Liver (tissue), 9 donors: Measurements from ENCODE around the gene EPS8. TPM values are rescaled to one million over a fixed set of nuclear protein-coding genes. Genes with fewer than 3 reads are reported as not detected.

Experiments used
- DNase-seq: peaks from one replicate; pipeline ENCODE4 v3.0.0-alpha.2; 2017; ENCODE audit warnings: low spot score
- H3K27ac ChIP-seq, 2 donors: one replicate each; pipeline ENCODE4 v1.7.0; 2013; ENCODE audit warnings: inconsistent platforms in 2 of 2, low read length in 2 of 2, control low read depth in 1 of 2, low read depth in 1 of 2, mild to moderate bottlenecking in 1 of 2
- H3K27me3 ChIP-seq, 4 donors: one replicate each; pipeline versions ENCODE4 v1.6.1 to v1.7.0; 2013; ENCODE audit warnings: low read length in 3 of 4, inconsistent platforms in 1 of 4, mild to moderate bottlenecking in 1 of 4, moderate library complexity in 1 of 4; ENCODE audit not compliant: control insufficient read depth in 4 of 4, insufficient read depth in 4 of 4
- H3K36me3 ChIP-seq, 4 donors: one replicate each; pipeline versions ENCODE4 v1.6.1 to v1.7.0; 2013; ENCODE audit warnings: low read length in 3 of 4, mild to moderate bottlenecking in 3 of 4, low read depth in 1 of 4, moderate library complexity in 1 of 4; ENCODE audit not compliant: control insufficient read depth in 4 of 4, insufficient read depth in 3 of 4
- H3K4me1 ChIP-seq, 4 donors: one replicate each; pipeline versions ENCODE4 v1.6.1 to v1.7.0; 2013; ENCODE audit warnings: low read length in 3 of 4, mild to moderate bottlenecking in 3 of 4, moderate library complexity in 1 of 4; ENCODE audit not compliant: control insufficient read depth in 4 of 4, insufficient read depth in 4 of 4
- H3K4me3 ChIP-seq, 3 donors: one replicate each; pipeline versions ENCODE4 v1.6.1 to v1.7.0; 2013; ENCODE audit warnings: low read length in 3 of 3, control low read depth in 1 of 3, low read depth in 1 of 3, mild to moderate bottlenecking in 1 of 3
- H3K9ac ChIP-seq, 2 donors: one replicate each; pipeline ENCODE4 v1.7.0; 2013; ENCODE audit warnings: low read length in 2 of 2, mild to moderate bottlenecking in 2 of 2, moderate library complexity in 2 of 2, control low read depth in 1 of 2, low read depth in 1 of 2
- H3K9me3 ChIP-seq, 4 donors: one replicate each; pipeline versions ENCODE4 v1.6.1 to v1.7.0; 2013; ENCODE audit warnings: low read length in 3 of 4; ENCODE audit not compliant: control insufficient read depth in 4 of 4
- EGR1 ChIP-seq, 2 donors: IDR thresholded peaks; 2 replicates each; pipeline ENCODE4 v1.6.1; 2016 to 2018; ENCODE audit warnings: antibody characterized with exemption in 2 of 2, low read depth in 2 of 2
- FOXA1 ChIP-seq: IDR thresholded peaks from 2 replicates; pipeline ENCODE4 v1.6.1; 2016; ENCODE audit warnings: antibody characterized with exemption
- FOXA2 ChIP-seq: IDR thresholded peaks from 2 replicates; pipeline ENCODE4 v1.6.1; 2016; ENCODE audit warnings: antibody characterized with exemption
- GABPA ChIP-seq, 2 donors: IDR thresholded peaks in 1 of 2; conservative IDR thresholded peaks in 1 of 2; 2 replicates each; pipeline ENCODE4 v1.6.1; 2016; ENCODE audit warnings: antibody characterized with exemption in 2 of 2, mild to moderate bottlenecking in 1 of 2, moderate library complexity in 1 of 2
- HNF4A ChIP-seq, 2 donors: conservative IDR thresholded peaks; 2 replicates each; pipeline ENCODE4 v1.6.1; 2016; ENCODE audit warnings: antibody characterized with exemption in 2 of 2, mild to moderate bottlenecking in 2 of 2
- HNF4G ChIP-seq: IDR thresholded peaks from 2 replicates; pipeline ENCODE4 v1.6.1; 2016; ENCODE audit warnings: antibody characterized with exemption
- JUND ChIP-seq, 2 donors: IDR thresholded peaks; 2 replicates each; pipeline ENCODE4 v1.6.1; 2016; ENCODE audit warnings: antibody characterized with exemption in 2 of 2
- NR2F2 ChIP-seq: IDR thresholded peaks from 2 replicates; pipeline ENCODE4 v1.6.1; 2016; ENCODE audit warnings: antibody characterized with exemption
- RAD21 ChIP-seq, 2 donors: IDR thresholded peaks; 2 replicates each; pipeline ENCODE4 v1.6.1; 2016; ENCODE audit warnings: antibody characterized with exemption in 2 of 2, mild to moderate bottlenecking in 2 of 2
- RXRA ChIP-seq, 2 donors: IDR thresholded peaks; 2 replicates each; pipeline ENCODE4 v1.6.1; 2017 to 2018; ENCODE audit warnings: antibody characterized with exemption in 2 of 2, mild to moderate bottlenecking in 1 of 2
- SP1 ChIP-seq: IDR thresholded peaks from 2 replicates; pipeline ENCODE4 v1.6.1; 2018; ENCODE audit warnings: antibody characterized with exemption, mild to moderate bottlenecking
- TAF1 ChIP-seq: conservative IDR thresholded peaks from 2 replicates; pipeline ENCODE4 v1.6.1; 2016; ENCODE audit warnings: antibody characterized with exemption, mild to moderate bottlenecking
- YY1 ChIP-seq: IDR thresholded peaks from 2 replicates; pipeline ENCODE4 v1.6.1; 2016; ENCODE audit warnings: antibody characterized with exemption, mild to moderate bottlenecking
- WGBS: extraction: QIAGEN DNeasy Blood & Tissue Kit; methylation state at CpG from one replicate; pipeline ENCODE4 v1.1.7; 2013; 5-methylcytosine and 5-hydroxymethylcytosine counted together
- polyA plus RNA-seq, 2 donors: library from polyadenylated mRNA; stranded (reverse) in 1 of 2; unstranded in 1 of 2; fragments of 200-250 nt in 1 of 2; fragments of >200 nt in 1 of 2; fragmentation: Nextera tagmentation in 1 of 2; extraction: Ambion mirVana in 1 of 2; gene quantifications; one replicate each; pipeline versions ENCODE4 v1.2.1 to v1.2.3, GENCODE V29; 2013 to 2015
- total RNA-seq, 2 donors: library from RNA; depleted of rRNA; stranded (reverse); fragments of >200 nt; gene quantifications; one replicate each; pipeline ENCODE4 v1.2.3, GENCODE V29; 2014
- TF ChIP-seq, protein P1 (sequence below): IDR thresholded peaks from 2 replicates; pipeline ENCODE4 v1.6.1; 2016; ENCODE audit warnings: antibody characterized with exemption
- TF ChIP-seq, protein P2 (sequence below): IDR thresholded peaks from 2 replicates; pipeline ENCODE4 v1.6.1; 2016; ENCODE audit warnings: antibody characterized with exemption
- TF ChIP-seq, protein P3 (sequence below): IDR thresholded peaks from 2 replicates; pipeline ENCODE4 v1.6.1; 2016; ENCODE audit warnings: antibody characterized with exemption, mild to moderate bottlenecking
- TF ChIP-seq, protein P4 (sequence below): fragments of 150-350 bp; IDR thresholded peaks from 2 replicates; pipeline ENCODE4 v1.5.1; 2017; ENCODE audit warnings: improper control_type of control experiment, low read depth, low read length; ENCODE audit not compliant: missing input control
- TF ChIP-seq, protein P5 (sequence below): IDR thresholded peaks from 2 replicates; pipeline ENCODE4 v1.6.1; 2016; ENCODE audit warnings: antibody characterized with exemption
- donor health status: healthy.
- donor health status: healthy.
- donor health status: healthy.
- donor health status: healthy.
- donor health status: healthy.

EPS8 gene
- total and polyA plus RNA-seq, 4 donors, result 13.7 to 40.2 (median 15.0) TPM

DNA sequence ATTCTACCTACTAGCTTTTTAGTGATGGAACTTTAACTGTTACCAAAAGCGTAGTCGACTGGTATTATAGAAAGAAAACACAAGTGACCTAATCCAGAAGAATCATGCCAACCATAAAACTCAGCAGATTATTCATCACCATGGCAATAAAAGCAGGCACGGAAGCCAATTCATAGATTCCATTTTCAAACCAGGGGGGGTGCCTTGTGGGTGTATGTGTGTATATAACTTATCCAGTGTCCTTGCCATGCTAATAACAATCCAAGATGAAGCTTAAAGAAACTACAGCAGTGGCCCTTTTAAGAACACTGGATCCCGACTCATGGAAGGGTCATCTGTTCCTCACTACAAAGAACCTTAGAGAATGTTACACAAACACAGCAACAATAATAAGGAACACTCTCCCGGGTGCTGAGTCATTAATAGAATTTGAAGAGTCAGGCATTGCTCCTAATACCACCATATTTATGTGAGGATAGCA is 61.0 kb downstream of the EPS8 start:
- H3K9me3 ChIP-seq, result no peaks in the 10 kb centered on the region
- peaks cover 0 to 9% (median 7%) of the 10 kb centered on the region in 4 donors for H3K4me1 ChIP-seq
- H3K9ac ChIP-seq, result no peak overlapping the region
- no peaks in the 10 kb centered on the region for H3K27me3 ChIP-seq
- H3K27ac ChIP-seq, result no peak overlapping the region
- WGBS, result 84% methylated on average over 5 of the region's 5 CpGs
- no peak overlapping the region for H3K4me3 ChIP-seq
- DNase-seq, result no peak
- no peak for TF ChIP-seq YY1
- TF ChIP-seq HNF4A (conservative IDR thresholded peaks at IDR 0.05), result no peak
- TF ChIP-seq, protein P1, sequence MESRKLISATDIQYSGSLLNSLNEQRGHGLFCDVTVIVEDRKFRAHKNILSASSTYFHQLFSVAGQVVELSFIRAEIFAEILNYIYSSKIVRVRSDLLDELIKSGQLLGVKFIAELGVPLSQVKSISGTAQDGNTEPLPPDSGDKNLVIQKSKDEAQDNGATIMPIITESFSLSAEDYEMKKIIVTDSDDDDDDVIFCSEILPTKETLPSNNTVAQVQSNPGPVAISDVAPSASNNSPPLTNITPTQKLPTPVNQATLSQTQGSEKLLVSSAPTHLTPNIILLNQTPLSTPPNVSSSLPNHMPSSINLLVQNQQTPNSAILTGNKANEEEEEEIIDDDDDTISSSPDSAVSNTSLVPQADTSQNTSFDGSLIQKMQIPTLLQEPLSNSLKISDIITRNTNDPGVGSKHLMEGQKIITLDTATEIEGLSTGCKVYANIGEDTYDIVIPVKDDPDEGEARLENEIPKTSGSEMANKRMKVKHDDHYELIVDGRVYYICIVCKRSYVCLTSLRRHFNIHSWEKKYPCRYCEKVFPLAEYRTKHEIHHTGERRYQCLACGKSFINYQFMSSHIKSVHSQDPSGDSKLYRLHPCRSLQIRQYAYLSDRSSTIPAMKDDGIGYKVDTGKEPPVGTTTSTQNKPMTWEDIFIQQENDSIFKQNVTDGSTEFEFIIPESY, result no peak
- no peak for TF ChIP-seq TAF1
- TF ChIP-seq FOXA1, result no peak
- no peaks in the 10 kb centered on the region for H3K36me3 ChIP-seq

DNA sequence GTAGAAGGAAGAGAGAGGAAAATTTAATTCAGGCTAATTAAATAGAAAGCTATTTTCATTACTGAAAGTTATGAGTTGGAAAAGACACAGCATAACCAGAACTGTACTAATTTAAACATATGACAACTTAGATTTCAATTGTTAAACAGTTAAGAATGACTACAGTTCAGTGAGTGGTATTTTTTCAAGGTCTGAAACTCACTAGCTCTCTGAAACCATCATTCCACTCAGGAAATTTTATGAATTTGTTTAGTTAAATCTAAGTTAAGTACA is 62.4 kb downstream of the EPS8 start:
- H3K9ac ChIP-seq, result no peak overlapping the region
- H3K27ac ChIP-seq, result no peak overlapping the region
- DNase-seq, result no peak
- no peaks in the 10 kb centered on the region for H3K4me1 ChIP-seq
- H3K36me3 ChIP-seq, result no peaks in the 10 kb centered on the region
- no peak overlapping the region for H3K4me3 ChIP-seq
- H3K27me3 ChIP-seq, result no peaks in the 10 kb centered on the region
- TF ChIP-seq RXRA (IDR thresholded peaks at IDR 0.05) (no peak), TAF1 (no peak), SP1 (no peak), GABPA (IDR thresholded peaks at IDR 0.05 in 1 of 2, conservative IDR thresholded peaks at IDR 0.05 in 1 of 2) (no peak), FOXA2 (no peak), HNF4A (conservative IDR thresholded peaks at IDR 0.05) (no peak), EGR1 (IDR thresholded peaks at IDR 0.05; ENCODE audit: low read depth in 2 of 2) (no peak), NR2F2 (no peak), FOXA1 (no peak), JUND (IDR thresholded peaks at IDR 0.05) (no peak), HNF4G (no peak), YY1 (no peak), RAD21 (IDR thresholded peaks at IDR 0.05) (no peak)
- TF ChIP-seq, protein P1, result no peak
- TF ChIP-seq, protein P2, sequence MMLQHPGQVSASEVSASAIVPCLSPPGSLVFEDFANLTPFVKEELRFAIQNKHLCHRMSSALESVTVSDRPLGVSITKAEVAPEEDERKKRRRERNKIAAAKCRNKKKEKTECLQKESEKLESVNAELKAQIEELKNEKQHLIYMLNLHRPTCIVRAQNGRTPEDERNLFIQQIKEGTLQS, result no peak
- TF ChIP-seq, protein P3, sequence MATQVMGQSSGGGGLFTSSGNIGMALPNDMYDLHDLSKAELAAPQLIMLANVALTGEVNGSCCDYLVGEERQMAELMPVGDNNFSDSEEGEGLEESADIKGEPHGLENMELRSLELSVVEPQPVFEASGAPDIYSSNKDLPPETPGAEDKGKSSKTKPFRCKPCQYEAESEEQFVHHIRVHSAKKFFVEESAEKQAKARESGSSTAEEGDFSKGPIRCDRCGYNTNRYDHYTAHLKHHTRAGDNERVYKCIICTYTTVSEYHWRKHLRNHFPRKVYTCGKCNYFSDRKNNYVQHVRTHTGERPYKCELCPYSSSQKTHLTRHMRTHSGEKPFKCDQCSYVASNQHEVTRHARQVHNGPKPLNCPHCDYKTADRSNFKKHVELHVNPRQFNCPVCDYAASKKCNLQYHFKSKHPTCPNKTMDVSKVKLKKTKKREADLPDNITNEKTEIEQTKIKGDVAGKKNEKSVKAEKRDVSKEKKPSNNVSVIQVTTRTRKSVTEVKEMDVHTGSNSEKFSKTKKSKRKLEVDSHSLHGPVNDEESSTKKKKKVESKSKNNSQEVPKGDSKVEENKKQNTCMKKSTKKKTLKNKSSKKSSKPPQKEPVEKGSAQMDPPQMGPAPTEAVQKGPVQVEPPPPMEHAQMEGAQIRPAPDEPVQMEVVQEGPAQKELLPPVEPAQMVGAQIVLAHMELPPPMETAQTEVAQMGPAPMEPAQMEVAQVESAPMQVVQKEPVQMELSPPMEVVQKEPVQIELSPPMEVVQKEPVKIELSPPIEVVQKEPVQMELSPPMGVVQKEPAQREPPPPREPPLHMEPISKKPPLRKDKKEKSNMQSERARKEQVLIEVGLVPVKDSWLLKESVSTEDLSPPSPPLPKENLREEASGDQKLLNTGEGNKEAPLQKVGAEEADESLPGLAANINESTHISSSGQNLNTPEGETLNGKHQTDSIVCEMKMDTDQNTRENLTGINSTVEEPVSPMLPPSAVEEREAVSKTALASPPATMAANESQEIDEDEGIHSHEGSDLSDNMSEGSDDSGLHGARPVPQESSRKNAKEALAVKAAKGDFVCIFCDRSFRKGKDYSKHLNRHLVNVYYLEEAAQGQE, result no peak
- TF ChIP-seq, protein P4, sequence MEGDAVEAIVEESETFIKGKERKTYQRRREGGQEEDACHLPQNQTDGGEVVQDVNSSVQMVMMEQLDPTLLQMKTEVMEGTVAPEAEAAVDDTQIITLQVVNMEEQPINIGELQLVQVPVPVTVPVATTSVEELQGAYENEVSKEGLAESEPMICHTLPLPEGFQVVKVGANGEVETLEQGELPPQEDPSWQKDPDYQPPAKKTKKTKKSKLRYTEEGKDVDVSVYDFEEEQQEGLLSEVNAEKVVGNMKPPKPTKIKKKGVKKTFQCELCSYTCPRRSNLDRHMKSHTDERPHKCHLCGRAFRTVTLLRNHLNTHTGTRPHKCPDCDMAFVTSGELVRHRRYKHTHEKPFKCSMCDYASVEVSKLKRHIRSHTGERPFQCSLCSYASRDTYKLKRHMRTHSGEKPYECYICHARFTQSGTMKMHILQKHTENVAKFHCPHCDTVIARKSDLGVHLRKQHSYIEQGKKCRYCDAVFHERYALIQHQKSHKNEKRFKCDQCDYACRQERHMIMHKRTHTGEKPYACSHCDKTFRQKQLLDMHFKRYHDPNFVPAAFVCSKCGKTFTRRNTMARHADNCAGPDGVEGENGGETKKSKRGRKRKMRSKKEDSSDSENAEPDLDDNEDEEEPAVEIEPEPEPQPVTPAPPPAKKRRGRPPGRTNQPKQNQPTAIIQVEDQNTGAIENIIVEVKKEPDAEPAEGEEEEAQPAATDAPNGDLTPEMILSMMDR, result no peak
- TF ChIP-seq, protein P5, sequence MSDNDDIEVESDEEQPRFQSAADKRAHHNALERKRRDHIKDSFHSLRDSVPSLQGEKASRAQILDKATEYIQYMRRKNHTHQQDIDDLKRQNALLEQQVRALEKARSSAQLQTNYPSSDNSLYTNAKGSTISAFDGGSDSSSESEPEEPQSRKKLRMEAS, result no peak
- H3K9me3 ChIP-seq, result no peaks in the 10 kb centered on the region
